ENCODE data around the gene CDKAL1.

The CDKAL1 gene

DNA sequence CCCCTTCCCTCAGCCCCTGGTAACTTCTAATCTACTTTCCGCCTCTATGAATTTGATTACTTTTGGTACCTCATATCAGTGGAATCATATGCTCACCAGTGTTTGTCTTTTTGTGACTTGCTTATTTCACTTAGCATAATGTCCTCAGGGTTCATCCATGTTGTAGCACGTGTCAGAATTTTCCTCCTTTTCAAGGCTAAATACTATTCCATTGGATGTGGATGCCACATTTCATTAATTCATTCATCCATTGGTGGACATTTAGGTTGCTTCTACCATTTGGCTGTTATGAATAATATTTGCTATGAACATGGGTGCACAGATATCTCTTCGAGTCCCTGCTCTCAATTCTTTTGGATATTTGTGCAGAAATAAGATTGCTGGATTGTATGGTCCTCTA, 670.7 kb downstream of the CDKAL1 start:
- DNase-seq (ENCODE audit: low spot score): no peak

GRCh38 chr6:21208081-21208795, 674.0 kb downstream of the CDKAL1 start:
- no peak for DNase-seq (ENCODE audit: low spot score)

GRCh38 chr6:21208796-21209186, 674.5 kb downstream of the CDKAL1 start:
- no peak for DNase-seq (ENCODE audit: low spot score)

- no peak for DNase-seq (ENCODE audit: low spot score)
Measured at GRCh38 chr6:21213492-21213891, 679.2 kb downstream of the CDKAL1 start.

DNA sequence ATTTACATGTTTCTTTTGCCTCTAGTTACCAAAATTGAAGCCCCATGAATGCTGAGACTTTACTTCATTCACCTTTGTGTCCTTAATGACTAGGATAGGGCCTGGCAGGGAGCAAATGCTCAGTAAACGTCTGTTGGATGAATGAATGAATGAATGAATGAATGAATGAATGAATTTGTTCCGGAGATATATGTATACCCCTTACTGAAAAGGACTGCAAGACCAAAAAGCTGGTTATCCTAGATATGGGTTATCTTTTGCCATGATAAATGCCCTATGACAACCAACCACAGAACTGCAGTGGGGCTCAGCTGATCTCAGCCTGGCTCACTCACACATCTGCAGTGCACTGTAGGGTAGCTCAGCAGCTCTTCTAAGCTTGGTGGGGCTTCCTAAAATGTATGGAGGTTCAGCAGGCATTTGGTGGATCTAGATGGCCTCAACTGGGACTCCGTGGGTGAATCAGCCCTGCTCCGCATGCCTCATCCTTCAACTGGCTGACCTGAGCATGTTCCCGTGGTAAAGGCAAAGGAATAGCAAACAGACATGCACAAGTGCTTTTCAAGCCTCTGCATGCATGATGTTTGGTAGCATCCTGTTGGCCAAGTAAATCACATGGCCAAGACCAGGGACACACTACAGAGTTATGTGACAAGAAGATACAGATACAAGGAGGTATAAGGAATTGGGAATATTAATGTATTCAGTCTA, 680.6 kb downstream of the CDKAL1 start:
- DNase-seq (ENCODE audit: low spot score): no peak

GRCh38 chr6:21219241-21219640, 685.0 kb downstream of the CDKAL1 start:
- no peak for DNase-seq (ENCODE audit: low spot score)

DNA sequence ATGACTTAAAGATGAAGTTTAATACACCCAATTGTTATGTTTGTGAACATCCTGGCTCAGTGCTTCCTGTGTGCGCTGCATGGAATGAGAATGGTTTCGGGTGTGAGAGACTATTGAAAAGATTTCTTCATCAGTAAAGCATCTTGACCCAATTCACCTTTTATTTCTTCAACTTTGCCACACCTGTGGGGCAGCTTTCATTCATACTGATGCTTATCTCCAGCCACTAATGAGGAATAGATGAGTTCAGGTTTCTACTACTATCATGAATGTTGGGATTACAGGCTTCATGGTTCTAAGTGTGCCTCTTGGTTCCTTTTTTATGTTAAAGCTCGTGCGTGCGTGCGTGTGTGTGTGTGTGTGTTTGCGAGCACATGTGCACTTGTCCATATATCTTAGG, 685.6 kb downstream of the CDKAL1 start:
- DNase-seq (ENCODE audit: low spot score): no peak

DNA sequence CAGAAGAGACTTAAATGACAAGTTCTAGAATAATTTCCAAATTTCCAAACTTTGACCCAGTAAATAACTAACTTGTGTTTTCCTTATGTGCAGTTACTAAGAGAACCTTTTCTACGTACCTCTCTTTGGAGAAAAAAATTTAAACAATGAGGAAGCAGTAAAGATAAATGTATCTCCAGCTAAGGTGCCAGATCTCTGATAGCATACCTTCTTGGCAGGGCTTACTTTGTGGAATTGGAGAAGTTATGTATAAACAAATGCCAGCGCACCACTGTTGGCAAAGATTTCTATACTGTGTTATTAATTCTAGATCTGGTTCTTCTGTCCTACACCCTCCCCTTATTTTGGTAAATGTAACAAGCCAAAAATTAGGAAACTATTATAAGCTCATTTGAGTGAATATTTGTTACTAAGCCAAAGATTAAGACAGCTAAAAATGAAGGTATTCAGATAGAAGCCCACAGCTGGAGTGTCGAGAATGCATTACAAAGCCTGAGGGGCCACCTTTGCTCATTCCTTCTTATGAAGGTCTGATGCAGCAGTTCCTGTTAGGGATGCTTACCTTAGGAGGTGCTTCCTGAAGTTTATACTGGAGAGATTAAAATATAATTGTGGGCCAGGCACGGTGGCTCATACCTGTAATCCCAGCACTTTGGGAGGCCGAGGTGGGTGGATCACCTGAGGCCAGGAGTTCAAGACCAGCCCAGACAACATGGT, 686.2 kb downstream of the CDKAL1 start:
- no peak for DNase-seq (ENCODE audit: low spot score)

GRCh38 chr6:21222656-21223055, 688.4 kb downstream of the CDKAL1 start:
- DNase-seq (ENCODE audit: low spot score): no peak

GRCh38 chr6:21225912-21226311, 691.7 kb downstream of the CDKAL1 start:
- no peak for DNase-seq (ENCODE audit: low spot score)

GRCh38 chr6:21227486-21227885, 693.2 kb downstream of the CDKAL1 start:
- DNase-seq (ENCODE audit: low spot score): no peak

- peak; percentile 34 for DNase-seq (ENCODE audit: low spot score)
Measured at GRCh38 chr6:21228411-21228810, 694.2 kb downstream of the CDKAL1 start.

- no peak for DNase-seq (ENCODE audit: low spot score)
Measured at GRCh38 chr6:21228876-21229460, 694.7 kb downstream of the CDKAL1 start.

GRCh38 chr6:21230536-21230935, 696.3 kb downstream of the CDKAL1 start:
- no peak for DNase-seq (ENCODE audit: low spot score)

DNA sequence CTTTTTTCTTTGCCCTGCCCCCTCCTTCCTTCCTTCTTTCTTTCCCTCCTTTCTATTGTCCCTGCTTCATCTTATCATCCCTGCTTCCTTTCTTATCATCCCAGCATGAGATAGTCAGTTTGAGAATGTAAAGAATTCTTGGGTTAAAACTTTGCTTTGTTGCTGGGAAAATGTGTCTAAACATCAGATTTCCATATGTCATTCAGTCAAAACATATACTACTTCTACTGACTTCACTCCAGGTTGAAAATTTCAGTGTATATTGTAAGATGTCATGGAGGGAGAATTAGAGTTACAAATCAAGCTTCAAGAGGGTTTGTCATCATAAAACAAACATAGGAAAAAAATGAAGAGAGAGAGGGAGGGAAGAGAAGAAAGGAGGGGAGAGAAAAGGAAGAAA, 700.9 kb downstream of the CDKAL1 start:
- no peak for DNase-seq (ENCODE audit: low spot score)

DNA sequence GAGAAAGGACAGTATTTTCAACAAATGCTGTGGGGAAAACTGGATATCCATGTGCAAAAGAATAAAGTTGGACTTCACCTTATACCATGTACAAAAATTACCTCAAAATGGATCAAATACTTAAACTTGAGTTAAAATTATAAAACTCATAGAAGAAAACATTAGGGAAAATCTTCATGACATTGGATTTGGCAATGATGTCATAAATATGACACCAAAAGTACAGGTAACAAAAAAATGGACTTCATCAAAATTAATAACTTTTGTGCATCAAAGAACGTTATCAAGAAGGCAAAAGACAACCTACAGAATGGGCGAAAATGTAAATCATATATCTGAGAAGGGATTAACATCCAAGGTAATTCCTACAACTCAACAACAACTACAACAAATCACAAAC, 704.0 kb downstream of the CDKAL1 start:
- DNase-seq (ENCODE audit: low spot score): no peak

GRCh38 chr6:21240709-21241108, 706.5 kb downstream of the CDKAL1 start:
- no peak for DNase-seq (ENCODE audit: low spot score)

GRCh38 chr6:21241231-21242130, 707.2 kb downstream of the CDKAL1 start:
- DNase-seq (ENCODE audit: low spot score): no peak

GRCh38 chr6:21244897-21245470, 710.7 kb downstream of the CDKAL1 start:
- no peak for DNase-seq (ENCODE audit: low spot score)

- DNase-seq (ENCODE audit: low spot score): no peak
Measured at GRCh38 chr6:21245488-21245887, 711.2 kb downstream of the CDKAL1 start.

DNA sequence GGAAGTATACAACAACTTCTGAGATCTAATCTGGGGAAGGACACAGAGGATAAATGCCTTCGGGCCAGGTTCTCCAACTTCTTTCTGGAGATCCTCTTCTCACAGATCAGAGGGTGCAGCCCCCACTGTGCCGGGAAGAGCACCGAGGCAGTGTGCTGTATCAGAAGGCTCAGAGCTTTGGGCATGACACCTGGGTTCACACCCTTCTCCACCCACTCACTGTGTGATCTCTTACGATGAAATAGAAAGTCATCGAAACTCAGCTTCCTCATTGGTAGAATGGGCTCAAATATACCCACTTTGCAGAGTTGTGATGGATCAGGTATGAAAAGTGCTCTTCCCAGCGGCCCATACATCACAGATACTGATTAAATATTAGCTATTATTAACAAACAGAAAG, 711.8 kb downstream of the CDKAL1 start:
- DNase-seq (ENCODE audit: low spot score): no peak
